GM19397 (cell line): Measurements from ENCODE around the gene KLRD1.
"Not testable (repeated sequence)": the region's sequence is repeated elsewhere in the genome, so short reads cannot be mapped to it uniquely, and the experiment has no call there.

ENCODE experiments used
- ATAC-seq: cut with Tn5 transposase; IDR thresholded peaks from one replicate; pipeline ENCODE4 v1.9.1; 2021; ENCODE audit warnings: mild to moderate bottlenecking, moderate library complexity; ENCODE audit not compliant: unreplicated experiment

KLRD1 gene

GRCh38 chr12:10336196-10336595 lies 28.5 kb downstream of the KLRD1 start:
- not testable (repeated sequence) for ATAC-seq

GRCh38 chr12:10338470-10338869 lies 30.8 kb downstream of the KLRD1 start:
- ATAC-seq: not testable (repeated sequence)

GRCh38 chr12:10339053-10339840 lies 31.6 kb downstream of the KLRD1 start:
- ATAC-seq: no peak

GRCh38 chr12:10340946-10341345 lies 33.3 kb downstream of the KLRD1 start:
- ATAC-seq: not testable (repeated sequence)

GRCh38 chr12:10341892-10342509 lies 34.3 kb downstream of the KLRD1 start:
- ATAC-seq: no peak

GRCh38 chr12:10351457-10351856 lies 43.8 kb downstream of the KLRD1 start:
- ATAC-seq: not testable (repeated sequence)

GRCh38 chr12:10354071-10354470 lies 46.4 kb downstream of the KLRD1 start:
- no peak for ATAC-seq

GRCh38 chr12:10354502-10354901 lies 46.8 kb downstream of the KLRD1 start:
- no peak for ATAC-seq

GRCh38 chr12:10358131-10358530 lies 50.5 kb downstream of the KLRD1 start:
- ATAC-seq: no peak

GRCh38 chr12:10358969-10359368 lies 51.3 kb downstream of the KLRD1 start:
- no peak for ATAC-seq

- ATAC-seq: no peak
These were observed 53.4 kb downstream of the KLRD1 start for GRCh38 chr12:10361084-10361483.

GRCh38 chr12:10361622-10362021 lies 54.0 kb downstream of the KLRD1 start:
- ATAC-seq: no peak

GRCh38 chr12:10362325-10362724 lies 54.7 kb downstream of the KLRD1 start:
- no peak for ATAC-seq

- ATAC-seq: no peak
These were observed 55.4 kb downstream of the KLRD1 start for GRCh38 chr12:10362828-10363657.

- no peak for ATAC-seq
These were observed 55.9 kb downstream of the KLRD1 start for GRCh38 chr12:10363658-10363913.

- ATAC-seq: peak; percentile 86
These were observed 56.5 kb downstream of the KLRD1 start for GRCh38 chr12:10363914-10364814.

- ATAC-seq: peak; percentile 62
These were observed 57.3 kb downstream of the KLRD1 start for GRCh38 chr12:10364815-10365622.

GRCh38 chr12:10365696-10366405 lies 58.2 kb downstream of the KLRD1 start:
- ATAC-seq: no peak

- no peak for ATAC-seq
These were observed 59.2 kb downstream of the KLRD1 start for GRCh38 chr12:10366875-10367274.
